Measurements from ENCODE around the gene TAOK2.

The TAOK2 gene

GRCh38 chr16:29977063-29977825, 3.6 kb downstream of the TAOK2 start:
- no peak for TF ChIP-seq CTCF (IDR thresholded peaks at IDR 0.05; ENCODE audit: borderline replicate concordance, insufficient read depth, low read depth, low read length)
- no peak overlapping the region for H3K4me3 ChIP-seq (ENCODE audit: low read depth, low read length)

- TF ChIP-seq CTCF (IDR thresholded peaks at IDR 0.05; ENCODE audit: borderline replicate concordance, insufficient read depth, low read depth, low read length), result no peak
- no peak overlapping the region for H3K4me3 ChIP-seq (ENCODE audit: low read depth, low read length)
Measured at GRCh38 chr16:29978081-29978480, 4.4 kb downstream of the TAOK2 start.

GRCh38 chr16:29978564-29979270, 5.0 kb downstream of the TAOK2 start:
- TF ChIP-seq CTCF (IDR thresholded peaks at IDR 0.05; ENCODE audit: borderline replicate concordance, insufficient read depth, low read depth, low read length), result no peak
- H3K4me3 ChIP-seq (ENCODE audit: low read depth, low read length), result no peak overlapping the region

GRCh38 chr16:29982560-29983419, 9.1 kb downstream of the TAOK2 start:
- H3K4me3 ChIP-seq (ENCODE audit: low read depth, low read length), result no peak overlapping the region
- no peak for TF ChIP-seq CTCF (IDR thresholded peaks at IDR 0.05; ENCODE audit: borderline replicate concordance, insufficient read depth, low read depth, low read length)

- TF ChIP-seq CTCF (IDR thresholded peaks at IDR 0.05; ENCODE audit: borderline replicate concordance, insufficient read depth, low read depth, low read length), result no peak
- H3K4me3 ChIP-seq (ENCODE audit: low read depth, low read length), result no peak overlapping the region
Measured at GRCh38 chr16:29983420-29984136, 9.9 kb downstream of the TAOK2 start.

- no peak for TF ChIP-seq CTCF (IDR thresholded peaks at IDR 0.05; ENCODE audit: borderline replicate concordance, insufficient read depth, low read depth, low read length)
- H3K4me3 ChIP-seq (ENCODE audit: low read depth, low read length), result no peak overlapping the region
Measured at GRCh38 chr16:29984137-29984763, 10.6 kb downstream of the TAOK2 start.
